Stimulated activated CD4-positive, alpha-beta T cell treated with anti-CD3 and anti-CD28 coated beads, Interleukin-4, amount 100 ng/mL, for 1 hour (primary cell): ENCODE measurements around the gene FAM13C.

ENCODE experiments used
- DNase-seq: peaks from one replicate; pipeline ENCODE4 v3.0.0-alpha.2; 2020

Gene FAM13C

GRCh38 chr10:59360605-59361405 lies 1.5 kb downstream of the FAM13C start:
- no peak for DNase-seq

DNA sequence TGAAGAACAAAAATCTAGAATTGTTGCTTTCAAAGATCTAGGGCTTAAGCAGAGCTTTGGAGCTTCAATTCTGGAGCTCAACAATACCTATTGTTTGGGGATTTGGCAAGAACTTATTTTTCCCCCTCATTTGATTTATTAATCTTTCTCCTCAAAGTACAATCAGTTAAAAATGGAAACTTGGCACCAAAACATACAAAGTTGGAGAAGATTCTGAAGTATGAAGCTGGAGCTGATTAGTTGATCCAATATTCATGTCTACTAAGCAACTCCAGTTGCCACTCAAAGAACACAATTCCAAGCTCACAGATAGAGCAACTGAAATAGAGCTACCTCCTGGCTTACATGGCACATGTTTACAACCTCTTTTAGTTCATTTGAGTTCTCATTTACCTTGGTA lies 3.8 kb downstream of the FAM13C start:
- DNase-seq: no peak

- DNase-seq: no peak
These were observed 7.9 kb downstream of the FAM13C start for GRCh38 chr10:59354434-59354833.

- DNase-seq: no peak
These were observed 11.8 kb downstream of the FAM13C start for GRCh38 chr10:59350558-59350957.

GRCh38 chr10:59346321-59346720 lies 16.0 kb downstream of the FAM13C start:
- DNase-seq: no peak

GRCh38 chr10:59342723-59343122 lies 19.6 kb downstream of the FAM13C start:
- DNase-seq: no peak

DNA sequence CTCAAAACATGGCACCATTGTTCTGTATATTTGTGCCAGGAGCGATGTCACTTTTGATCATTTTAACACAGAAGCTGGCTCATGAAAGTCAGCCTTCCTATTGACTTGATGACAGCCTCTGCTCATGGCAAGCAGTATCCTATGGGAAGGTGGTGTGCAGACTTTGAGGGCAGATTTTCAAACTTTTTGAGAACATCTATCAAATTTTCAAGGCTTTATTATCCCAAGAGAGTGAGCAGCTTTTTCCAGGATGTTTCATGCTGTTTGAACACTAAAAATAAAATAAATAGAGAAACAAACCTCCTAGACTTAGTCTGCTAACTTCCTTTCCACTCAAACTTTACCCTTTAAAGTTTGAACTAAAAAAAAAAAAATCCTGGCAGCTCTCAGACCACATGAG lies 20.3 kb downstream of the FAM13C start:
- no peak for DNase-seq

GRCh38 chr10:59340285-59340684 lies 22.1 kb downstream of the FAM13C start:
- no peak for DNase-seq

DNA sequence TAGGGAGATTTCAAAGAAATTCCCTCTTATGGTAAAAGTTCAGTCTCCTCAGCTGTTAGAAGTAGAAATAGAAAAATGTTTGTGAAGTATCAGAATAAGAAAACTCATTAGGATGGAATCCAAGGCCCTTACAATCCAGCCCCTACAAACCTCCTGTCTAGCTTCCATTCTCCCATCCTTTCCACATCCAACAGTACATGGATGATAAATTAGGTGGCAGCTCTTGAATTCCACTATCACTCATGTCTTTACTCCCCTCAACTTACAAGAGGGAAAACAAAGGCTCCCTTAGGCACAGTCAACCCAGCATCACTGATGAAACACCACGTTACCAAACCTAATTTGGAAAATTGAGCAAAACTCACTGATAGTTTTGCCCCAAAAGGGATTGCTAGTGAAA lies 23.0 kb downstream of the FAM13C start:
- no peak for DNase-seq

DNA sequence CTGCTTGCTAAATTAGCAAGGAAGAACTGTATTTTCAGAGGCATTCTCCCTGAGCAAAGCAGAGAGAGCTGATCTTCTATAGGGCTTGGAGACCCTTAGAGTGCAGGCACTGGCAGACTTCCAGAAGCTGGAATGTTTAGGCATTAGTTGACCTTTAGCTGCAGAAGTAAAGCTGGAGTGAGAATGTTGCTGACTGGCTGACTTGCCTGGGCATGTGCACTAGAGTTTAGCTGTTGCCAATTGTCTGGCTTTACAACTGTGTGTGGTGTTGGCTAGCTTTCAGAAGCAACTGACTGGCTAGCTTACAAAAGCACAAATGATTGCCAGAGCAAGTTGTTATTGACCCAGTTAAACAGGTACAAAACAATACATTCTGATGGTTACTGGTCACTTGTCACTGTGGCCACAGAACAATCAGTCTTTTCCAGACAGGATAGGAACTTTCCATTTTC lies 25.1 kb downstream of the FAM13C start:
- DNase-seq: no peak

GRCh38 chr10:59336632-59337031 lies 25.7 kb downstream of the FAM13C start:
- no peak for DNase-seq

DNA sequence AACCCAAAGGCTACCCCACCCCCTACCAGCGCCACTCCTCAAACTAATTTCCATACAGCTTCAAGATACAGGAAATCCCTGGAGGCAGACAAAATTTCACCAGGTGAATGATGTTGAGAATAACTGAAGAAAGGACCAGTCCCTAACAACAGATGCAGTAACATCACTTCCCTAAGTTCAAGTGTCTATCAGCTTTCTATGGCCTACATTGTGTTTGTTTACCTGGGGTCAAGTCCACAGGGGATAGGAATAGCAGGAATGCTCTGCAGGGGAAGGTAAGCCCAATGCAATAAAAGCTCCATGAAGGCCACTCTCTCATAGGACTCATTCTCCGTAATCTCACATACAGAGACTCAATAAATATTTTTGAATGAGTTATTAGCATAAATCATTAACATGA lies 26.9 kb downstream of the FAM13C start:
- no peak for DNase-seq

DNA sequence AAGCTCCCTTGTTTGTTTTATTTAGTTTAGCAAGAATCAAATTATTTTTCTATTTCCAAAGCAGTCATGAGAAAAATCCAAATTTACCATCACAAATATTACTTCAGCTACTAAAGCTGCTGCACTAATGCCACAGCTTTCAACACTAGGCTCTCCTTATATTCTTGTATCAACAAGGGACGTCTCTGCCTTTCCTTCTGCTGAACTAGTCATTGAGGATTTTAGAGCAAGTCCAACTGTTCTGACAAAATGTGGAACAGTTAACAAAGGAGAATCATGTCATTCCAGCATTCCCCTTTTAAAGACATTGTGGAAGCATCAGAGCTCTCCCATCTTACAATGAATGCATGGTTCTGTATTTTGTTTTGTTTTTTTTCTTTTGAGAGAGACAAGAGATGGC lies 28.6 kb downstream of the FAM13C start:
- no peak for DNase-seq

DNA sequence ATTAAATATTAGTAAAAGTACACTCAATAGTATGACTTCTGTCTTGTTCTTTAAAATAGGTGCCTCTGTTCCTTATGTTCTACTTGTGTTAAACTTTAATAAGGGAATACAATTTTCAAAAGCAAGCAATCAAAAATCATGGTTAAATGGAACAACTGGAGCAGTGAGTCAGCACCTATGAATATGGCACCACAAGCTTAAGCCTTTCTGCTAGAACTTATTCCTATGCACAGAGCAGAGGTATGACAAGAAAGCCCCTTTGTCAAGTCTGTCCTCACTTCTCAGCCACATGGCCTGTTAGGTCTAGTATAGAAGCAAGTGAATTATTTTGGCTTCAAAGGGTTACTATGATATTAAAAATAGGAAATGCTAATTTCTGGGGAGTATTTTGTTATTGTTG lies 29.8 kb downstream of the FAM13C start:
- no peak for DNase-seq

DNA sequence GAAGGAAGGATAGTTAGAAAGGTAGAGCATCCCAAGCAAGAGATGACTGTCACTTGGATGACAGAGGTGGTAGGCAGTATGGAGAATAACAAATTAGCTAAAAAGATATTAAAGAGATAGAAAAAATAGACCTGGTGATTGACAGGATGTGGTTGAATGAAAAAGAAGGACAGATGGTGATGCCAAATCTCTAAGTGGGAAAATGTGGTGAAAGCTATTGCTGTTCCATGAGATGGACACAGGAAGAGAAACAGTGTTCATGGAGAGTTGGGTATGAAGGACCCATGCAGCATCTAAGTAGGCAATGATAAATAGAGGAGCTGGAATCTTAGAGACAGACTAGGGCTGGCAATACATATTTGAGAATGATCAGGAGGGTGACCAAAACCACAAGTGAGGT lies 30.7 kb downstream of the FAM13C start:
- no peak for DNase-seq

- DNase-seq: no peak
These were observed 37.2 kb downstream of the FAM13C start for GRCh38 chr10:59325116-59325515.

GRCh38 chr10:59324597-59324996 lies 37.8 kb downstream of the FAM13C start:
- no peak for DNase-seq

- DNase-seq: no peak
These were observed 38.4 kb downstream of the FAM13C start for GRCh38 chr10:59323831-59324401.

- DNase-seq: no peak
These were observed 39.3 kb downstream of the FAM13C start for GRCh38 chr10:59323036-59323459.

- DNase-seq: no peak
These were observed 40.2 kb downstream of the FAM13C start for GRCh38 chr10:59322131-59322530.

- DNase-seq: no peak
These were observed 42.0 kb downstream of the FAM13C start for GRCh38 chr10:59320355-59320754.

DNA sequence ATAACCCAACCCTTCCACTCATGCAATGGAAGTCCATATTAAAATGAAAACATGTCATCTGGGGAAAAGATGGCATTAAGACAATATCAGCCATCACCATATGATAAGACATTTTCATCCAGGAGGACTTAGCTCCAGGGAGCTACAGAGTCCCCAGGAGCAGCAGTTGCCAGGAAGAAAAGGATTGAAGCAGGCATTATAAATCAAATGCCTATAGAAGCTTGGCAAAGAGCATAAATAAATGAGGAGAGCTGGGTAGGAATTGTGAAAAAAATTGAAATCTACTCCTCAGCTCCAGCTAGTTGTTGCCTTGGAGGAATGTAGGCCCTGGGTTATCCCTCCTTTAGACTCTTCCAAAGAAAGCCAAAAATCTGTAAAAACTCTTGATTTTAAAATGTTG lies 42.5 kb downstream of the FAM13C start:
- DNase-seq: no peak

GRCh38 chr10:59317066-59317465 lies 45.3 kb downstream of the FAM13C start:
- no peak for DNase-seq

DNA sequence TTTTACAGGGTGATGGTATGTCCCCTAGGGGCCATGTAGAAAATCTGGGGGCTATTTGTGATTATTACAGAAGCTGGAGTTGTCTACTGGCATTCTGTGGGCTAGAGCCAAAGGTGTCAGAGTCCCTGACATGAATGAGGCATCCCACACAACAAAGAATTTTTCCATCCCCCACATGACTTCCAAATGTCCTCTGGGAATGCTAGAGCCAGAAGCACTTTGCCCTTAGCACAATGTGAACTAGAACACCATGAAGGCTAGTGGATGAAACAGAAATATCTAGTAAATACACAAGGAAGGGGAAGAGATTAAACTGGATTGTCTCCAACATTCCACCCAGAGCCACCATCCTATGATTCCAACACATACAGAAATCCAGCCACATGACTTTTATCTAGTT lies 46.9 kb downstream of the FAM13C start:
- DNase-seq: no peak

GRCh38 chr10:59314268-59314667 lies 48.1 kb downstream of the FAM13C start:
- DNase-seq: no peak
